ENCODE data around the gene TRIM15. TPM values are rescaled to one million over a fixed set of nuclear protein-coding genes. Genes with fewer than 3 reads are reported as not detected.
"Not testable (repeated sequence)": the region's sequence is repeated elsewhere in the genome, so short reads cannot be mapped to it uniquely, and the experiment has no call there.

TRIM15 gene
- total RNA-seq, 2 experiments from 2014 or later, result not detected

DNA sequence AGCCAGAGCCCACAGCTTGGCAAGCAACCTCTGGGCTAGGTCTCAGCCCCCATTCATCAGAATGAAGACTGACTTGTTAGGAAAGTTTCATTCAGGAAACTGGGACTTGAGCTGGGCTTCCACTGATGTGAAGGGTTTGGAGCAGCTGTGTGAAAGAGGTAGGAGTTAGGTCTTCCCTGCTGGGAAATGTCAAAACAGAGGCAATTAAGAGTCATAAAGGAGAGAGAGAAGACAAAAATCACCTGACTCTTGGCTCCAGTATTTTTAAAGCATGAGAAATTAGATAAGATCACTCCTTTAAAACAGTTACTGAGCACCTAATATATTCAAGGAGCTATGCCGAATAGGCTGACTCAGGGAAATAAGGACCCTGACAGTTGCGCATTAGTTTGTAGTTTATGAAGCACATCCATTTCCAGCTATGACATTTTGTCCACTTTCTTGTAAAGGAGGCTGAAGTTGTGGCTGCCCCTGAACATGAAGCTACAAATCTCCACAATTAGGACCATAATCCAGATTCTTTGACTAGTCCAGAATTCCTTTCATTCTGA is 31.3 kb upstream of the TRIM15 start:
- DNase-seq (no peak), ATAC-seq (no peak)
- peaks cover 76% of the 10 kb centered on the region for H3K27me3 Mint-ChIP-seq
- H3K9me3 Mint-ChIP-seq (ENCODE audit: low read depth), result no peaks in the 10 kb centered on the region
- no peak overlapping the region for H3K4me3 Mint-ChIP-seq
- CTCF ChIA-PET, result interaction anchor here (0.8 to 9.2 kb wide), 18 partner anchors 10 to 307 kb away, joined by 3 to 234 read pairs (median 8); partner anchors contain the start of genes POLR1H, RNF39 and RPP21
- H3K4me1 Mint-ChIP-seq, result peaks cover 25% of the 10 kb centered on the region
- H3K36me3 Mint-ChIP-seq, result no peaks in the 10 kb centered on the region
- H3K27ac Mint-ChIP-seq, result no peak overlapping the region

DNA sequence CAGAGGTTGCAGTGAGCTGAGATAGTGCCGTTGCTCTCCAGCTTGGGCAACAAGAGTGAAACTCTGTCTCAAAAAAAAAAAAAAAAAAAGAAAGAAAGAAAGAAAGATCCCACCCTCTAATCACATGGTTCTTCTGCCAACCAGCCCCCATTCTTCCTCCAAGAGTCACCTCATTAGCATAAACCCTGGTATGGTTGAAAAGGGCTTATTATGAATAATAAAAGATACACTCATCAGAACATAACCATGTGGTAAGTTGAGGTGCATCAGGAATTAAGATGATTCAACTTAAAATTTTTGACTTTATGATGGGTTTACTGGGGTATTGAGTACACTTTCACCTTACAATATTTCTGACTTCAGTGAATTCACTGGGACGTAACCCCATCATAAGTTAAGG is 28.2 kb upstream of the TRIM15 start:
- no peak for ATAC-seq

DNA sequence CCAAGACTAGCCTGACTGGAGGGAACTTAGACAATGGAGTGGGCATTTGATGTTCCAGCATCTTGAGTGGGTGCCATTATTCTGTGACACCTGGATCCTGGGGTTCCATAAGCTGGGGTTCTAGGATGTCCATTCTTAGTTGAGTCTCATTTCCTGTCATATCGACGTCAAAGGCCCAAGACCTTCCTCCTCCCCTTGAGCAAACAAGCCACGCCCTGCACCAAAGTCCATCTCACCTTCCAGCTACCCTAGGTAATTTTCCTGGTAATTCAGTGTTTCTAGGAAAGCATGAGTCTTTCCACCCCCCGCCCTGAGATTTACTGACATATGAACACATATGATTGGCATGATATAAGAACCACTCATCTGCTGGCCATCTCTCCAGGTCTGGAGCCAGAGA is 27.6 kb upstream of the TRIM15 start, which contains the start of gene TRIM40:
Gene TRIM40 (plus strand): TSS at position 384 of the 400 bp plus-strand sequence. CDS start 897 bp downstream, outside the sequence.
- Mint-ChIP-seq H3K9me3 (ENCODE audit: low read depth) (no peaks in the 10 kb centered on the region), H3K27ac (no peak within 1 kb of the TSS), H3K36me3 (no peaks in the 10 kb centered on the region), H3K27me3 (peaks cover 71% of the 10 kb centered on the region), H3K4me3 (no peak within 1 kb of the TSS), H3K4me1 (peaks cover 17% of the 10 kb centered on the region)
- no peak for DNase-seq
- ATAC-seq, result no peak
- CTCF ChIA-PET, result interaction anchor here (1.3 to 9.2 kb wide), 2 partner anchors 32 to 38 kb away, joined by 4 to 234 read pairs; no protein-coding TSS in a partner anchor

More for the DNA sequence above, 28.2 kb upstream of the TRIM15 start:
- no peak for DNase-seq
- CTCF ChIA-PET, result interaction anchor here (1.3 to 9.2 kb wide), 2 partner anchors 31 to 37 kb away, joined by 4 to 234 read pairs; no protein-coding TSS in a partner anchor
- peaks cover 23% of the 10 kb centered on the region for H3K4me1 Mint-ChIP-seq
- H3K27me3 Mint-ChIP-seq, result peaks cover 73% of the 10 kb centered on the region
- no peaks in the 10 kb centered on the region for H3K36me3 Mint-ChIP-seq
- H3K27ac Mint-ChIP-seq, result no peak overlapping the region
- H3K9me3 Mint-ChIP-seq (ENCODE audit: low read depth), result no peaks in the 10 kb centered on the region
- no peak overlapping the region for H3K4me3 Mint-ChIP-seq

DNA sequence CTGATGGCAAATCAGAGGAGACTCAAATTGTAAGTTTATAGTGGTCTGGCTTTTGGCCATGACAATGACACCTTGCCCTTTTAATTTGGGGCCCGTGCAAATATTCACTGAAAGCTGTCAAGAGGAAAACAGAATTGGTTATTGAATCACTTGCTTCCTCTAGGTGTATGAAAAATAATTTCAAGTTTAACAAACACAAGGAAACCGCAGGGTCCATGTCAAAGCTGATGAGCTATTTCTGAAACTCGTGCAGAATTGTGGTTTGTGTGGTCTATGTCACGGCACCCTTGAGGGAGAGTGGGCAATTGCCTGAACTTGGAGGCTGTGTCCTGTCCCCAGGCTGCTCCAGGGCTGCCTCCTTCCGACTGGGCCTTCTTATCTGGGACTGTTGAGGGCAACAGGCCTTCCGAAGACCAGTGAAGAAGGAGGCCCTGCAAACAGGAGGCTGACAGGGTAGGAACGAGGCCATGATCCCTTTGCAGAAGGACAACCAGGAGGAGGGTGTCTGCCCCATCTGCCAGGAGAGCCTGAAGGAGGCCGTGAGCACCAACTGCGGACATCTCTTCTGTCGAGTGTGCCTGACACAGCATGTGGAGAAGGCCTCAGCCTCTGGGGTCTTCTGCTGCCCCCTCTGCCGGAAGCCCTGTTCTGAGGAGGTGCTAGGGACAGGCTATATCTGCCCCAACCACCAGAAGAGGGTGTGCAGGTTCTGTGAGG is 26.6 kb upstream of the TRIM15 start:
- H3K27me3 Mint-ChIP-seq, result peaks cover 71% of the 10 kb centered on the region
- H3K9me3 Mint-ChIP-seq (ENCODE audit: low read depth), result no peaks in the 10 kb centered on the region
- DNase-seq (peak; percentile 48), ATAC-seq (peak; percentile 45)
- H3K36me3 Mint-ChIP-seq, result no peaks in the 10 kb centered on the region
- no peak overlapping the region for H3K27ac Mint-ChIP-seq
- CTCF ChIA-PET, result interaction anchor here (1.2 to 9.2 kb wide), 2 partner anchors 12 to 33 kb away, joined by 3 to 234 read pairs; no protein-coding TSS in a partner anchor
- no peak overlapping the region for H3K4me3 Mint-ChIP-seq
- H3K4me1 Mint-ChIP-seq, result peaks cover 13% of the 10 kb centered on the region

DNA sequence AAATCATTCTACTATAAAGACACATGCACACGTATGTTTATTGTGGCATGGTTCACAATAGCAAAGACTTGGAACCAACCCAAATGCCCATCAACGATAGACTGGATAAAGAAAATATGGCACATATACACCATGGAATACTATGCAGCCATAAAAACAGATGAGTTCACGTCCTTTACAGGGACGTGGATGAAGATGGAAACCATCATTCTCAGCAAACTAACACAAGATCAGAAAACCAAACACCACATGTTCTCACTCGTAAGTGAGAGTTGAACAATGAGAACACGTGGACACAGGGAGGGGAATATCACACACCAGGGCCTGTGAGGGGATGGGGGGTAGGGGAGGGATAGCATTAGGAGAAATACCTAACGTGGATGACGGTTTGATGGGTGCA is 23.1 kb upstream of the TRIM15 start:
- not testable (repeated sequence) for H3K4me3 Mint-ChIP-seq; H3K27ac Mint-ChIP-seq; H3K36me3 Mint-ChIP-seq; H3K9me3 Mint-ChIP-seq (ENCODE audit: low read depth); DNase-seq; ATAC-seq
- CTCF ChIA-PET, result interaction anchor here (1.3 to 4.7 kb wide), 2 partner anchors 8 to 37 kb away, joined by 4 to 30 read pairs; no protein-coding TSS in a partner anchor
- H3K27me3 Mint-ChIP-seq, result peaks cover 76% of the 10 kb centered on the region
- H3K4me1 Mint-ChIP-seq, result peaks cover 13% of the 10 kb centered on the region

DNA sequence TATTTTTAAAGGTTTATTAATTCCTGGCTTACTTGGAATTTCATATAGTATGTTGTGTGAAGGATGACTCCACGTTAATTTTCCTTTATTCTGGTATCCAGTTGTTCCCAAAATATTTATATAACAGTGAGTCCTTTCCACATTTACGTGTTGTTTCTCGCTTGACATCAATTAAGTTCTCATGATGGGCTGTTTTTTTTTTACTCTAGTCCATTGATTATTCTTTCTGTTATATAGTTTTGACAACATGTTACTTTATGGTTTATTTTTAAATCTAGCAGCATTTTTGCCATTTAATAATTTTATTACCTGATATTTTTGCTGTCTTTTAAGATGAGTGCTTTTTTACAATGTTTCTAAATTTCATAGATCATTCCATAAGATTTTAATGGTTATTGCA is 20.7 kb upstream of the TRIM15 start:
- no peak for ATAC-seq
- peaks cover 2% of the 10 kb centered on the region for H3K4me1 Mint-ChIP-seq
- no peak for DNase-seq
- H3K4me3 Mint-ChIP-seq, result no peak overlapping the region
- no peak overlapping the region for H3K27ac Mint-ChIP-seq
- peaks cover 82% of the 10 kb centered on the region for H3K27me3 Mint-ChIP-seq
- CTCF ChIA-PET, result interaction anchor here (1.5 to 4.7 kb wide), 2 partner anchors 10 to 25 kb away, joined by 5 to 30 read pairs; no protein-coding TSS in a partner anchor
- no peaks in the 10 kb centered on the region for H3K36me3 Mint-ChIP-seq
- no peaks in the 10 kb centered on the region for H3K9me3 Mint-ChIP-seq (ENCODE audit: low read depth)

DNA sequence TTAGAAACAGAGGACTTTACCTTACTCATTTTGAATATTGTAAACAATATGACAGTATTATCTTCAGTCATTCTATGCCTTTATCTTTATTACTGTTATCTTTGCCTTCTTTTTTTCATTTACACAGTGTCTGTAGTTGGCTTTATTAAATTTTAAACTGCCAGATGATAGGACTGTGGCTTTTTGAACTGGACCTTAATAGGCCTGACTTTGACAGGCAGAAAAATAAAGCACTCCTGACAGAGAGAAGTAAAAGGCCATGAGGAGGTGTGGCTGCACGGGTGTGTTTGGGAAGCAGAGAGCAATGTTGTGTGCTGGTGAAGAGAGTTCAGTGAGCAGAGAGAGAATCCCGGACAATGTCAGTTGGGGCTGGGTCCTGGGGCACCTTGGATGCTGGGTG is 19.6 kb upstream of the TRIM15 start:
- H3K4me3 Mint-ChIP-seq, result no peak overlapping the region
- H3K27ac Mint-ChIP-seq, result no peak overlapping the region
- DNase-seq, result no peak
- peaks cover 2% of the 10 kb centered on the region for H3K4me1 Mint-ChIP-seq
- ATAC-seq, result no peak
- H3K36me3 Mint-ChIP-seq, result no peaks in the 10 kb centered on the region
- H3K9me3 Mint-ChIP-seq (ENCODE audit: low read depth), result no peaks in the 10 kb centered on the region
- peaks cover 80% of the 10 kb centered on the region for H3K27me3 Mint-ChIP-seq
- CTCF ChIA-PET, result interaction anchor here (1.5 to 4.7 kb wide), 2 partner anchors 12 to 24 kb away, joined by 5 to 30 read pairs; no protein-coding TSS in a partner anchor

DNA sequence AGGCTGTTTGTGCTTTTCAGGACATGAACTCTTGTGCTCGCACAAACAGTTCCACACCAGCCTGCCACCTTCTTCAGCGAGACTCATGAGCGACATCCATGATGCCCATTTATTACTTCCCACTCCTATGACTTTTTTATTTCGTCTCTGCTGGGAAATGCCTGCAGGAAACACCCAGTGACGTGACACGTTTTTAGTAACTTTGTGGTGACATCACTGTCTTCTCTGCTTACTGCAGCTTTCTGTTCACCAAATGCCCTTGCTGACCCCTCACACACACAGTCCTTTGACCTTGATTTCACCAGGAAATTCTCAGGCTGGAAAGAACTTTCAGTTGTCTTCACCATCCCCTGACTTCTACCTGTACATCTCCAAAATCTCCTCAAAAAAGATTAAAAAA is 18.5 kb upstream of the TRIM15 start:
- Mint-ChIP-seq H3K9me3 (ENCODE audit: low read depth) (no peaks in the 10 kb centered on the region), H3K27ac (no peak overlapping the region), H3K36me3 (no peaks in the 10 kb centered on the region), H3K4me3 (no peak overlapping the region), H3K27me3 (peaks cover 72% of the 10 kb centered on the region), H3K4me1 (peaks cover 2% of the 10 kb centered on the region)
- no peak for DNase-seq
- no peak for ATAC-seq
- CTCF ChIA-PET, result interaction anchor here (1.3 to 4.7 kb wide), 2 partner anchors 13 to 18 kb away, joined by 3 to 30 read pairs; no protein-coding TSS in a partner anchor

DNA sequence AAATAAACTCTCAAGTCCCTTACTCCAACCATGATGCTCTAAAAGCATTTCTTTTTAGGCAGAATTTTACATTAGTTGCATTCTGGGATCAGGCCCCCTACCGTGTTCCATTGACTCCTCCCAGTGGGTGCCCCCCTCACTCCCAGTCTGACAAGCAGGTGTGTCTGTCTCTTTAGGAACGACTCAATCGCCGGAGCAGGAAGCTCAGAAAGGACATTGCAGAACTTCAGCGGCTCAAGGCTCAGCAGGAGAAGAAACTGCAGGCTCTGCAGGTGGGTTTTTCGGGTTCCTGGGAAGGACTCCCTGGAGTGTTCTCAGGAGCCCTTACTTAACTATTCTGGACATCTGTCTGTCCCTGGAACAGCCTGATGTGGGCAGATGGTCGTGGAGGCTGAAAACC is 17.5 kb upstream of the TRIM15 start:
- Mint-ChIP-seq H3K27ac (no peak overlapping the region), H3K4me1 (peaks cover 4% of the 10 kb centered on the region), H3K27me3 (peaks cover 72% of the 10 kb centered on the region), H3K9me3 (ENCODE audit: low read depth) (no peaks in the 10 kb centered on the region), H3K36me3 (no peaks in the 10 kb centered on the region), H3K4me3 (no peak overlapping the region)
- DNase-seq, result no peak
- CTCF ChIA-PET, result no interaction called here
- no peak for ATAC-seq

DNA sequence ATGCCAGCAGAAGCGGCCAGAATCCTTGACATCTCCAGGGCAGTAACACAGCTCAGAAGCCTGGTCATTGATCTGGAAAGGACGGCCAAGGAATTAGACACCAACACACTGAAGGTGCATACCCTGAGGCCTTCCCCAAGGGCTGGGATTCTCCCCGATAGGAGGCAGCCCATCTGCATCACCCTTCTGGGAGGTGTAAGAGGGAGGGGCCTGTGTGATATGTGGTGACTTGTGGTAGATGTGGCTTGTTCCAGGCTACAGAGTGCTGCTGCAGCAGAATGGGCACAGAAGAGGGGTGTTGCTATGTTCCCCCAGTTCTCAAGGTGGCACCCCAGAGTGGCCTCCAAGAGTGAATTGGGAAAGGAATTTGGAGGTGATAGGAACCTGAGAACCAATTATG is 16.2 kb upstream of the TRIM15 start:
- H3K4me3 Mint-ChIP-seq, result no peak overlapping the region
- H3K27me3 Mint-ChIP-seq, result peaks cover 60% of the 10 kb centered on the region
- H3K9me3 Mint-ChIP-seq (ENCODE audit: low read depth), result no peaks in the 10 kb centered on the region
- no peak overlapping the region for H3K27ac Mint-ChIP-seq
- no peaks in the 10 kb centered on the region for H3K36me3 Mint-ChIP-seq
- DNase-seq (no peak), ATAC-seq (peak; percentile 36)
- peaks cover 10% of the 10 kb centered on the region for H3K4me1 Mint-ChIP-seq
- CTCF ChIA-PET, result interaction anchor here (0.9 to 2.8 kb wide), 2 partner anchors 15 to 44 kb away, joined by 3 to 9 read pairs; no protein-coding TSS in a partner anchor

DNA sequence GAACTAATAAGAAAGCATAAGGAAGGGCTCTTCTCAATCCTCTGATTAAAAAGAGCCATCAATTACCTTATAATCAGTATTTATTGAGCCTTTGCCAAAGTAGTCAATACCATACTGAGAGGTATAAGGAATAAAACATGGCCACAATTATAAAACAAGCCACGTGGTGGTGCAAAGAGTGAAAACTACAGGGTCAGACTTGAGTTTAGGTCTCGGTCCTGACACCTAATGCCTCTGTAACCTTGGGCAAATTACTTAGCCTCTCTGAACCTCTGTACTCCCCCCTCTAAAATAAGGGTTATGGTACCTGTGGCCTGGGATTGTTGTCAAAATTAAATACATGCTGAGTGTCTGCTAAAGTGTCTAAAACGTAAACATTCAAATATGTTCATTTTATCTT is 14.1 kb upstream of the TRIM15 start:
- H3K36me3 Mint-ChIP-seq, result no peaks in the 10 kb centered on the region
- H3K9me3 Mint-ChIP-seq (ENCODE audit: low read depth), result no peaks in the 10 kb centered on the region
- no peak for ATAC-seq
- peaks cover 10% of the 10 kb centered on the region for H3K4me1 Mint-ChIP-seq
- H3K27me3 Mint-ChIP-seq, result peaks cover 51% of the 10 kb centered on the region
- CTCF ChIA-PET, result interaction anchor here (2.8 kb wide), 1 partner anchor 18 kb away, joined by 9 read pairs; no protein-coding TSS in a partner anchor
- no peak overlapping the region for H3K27ac Mint-ChIP-seq
- DNase-seq, result no peak
- H3K4me3 Mint-ChIP-seq, result no peak overlapping the region

DNA sequence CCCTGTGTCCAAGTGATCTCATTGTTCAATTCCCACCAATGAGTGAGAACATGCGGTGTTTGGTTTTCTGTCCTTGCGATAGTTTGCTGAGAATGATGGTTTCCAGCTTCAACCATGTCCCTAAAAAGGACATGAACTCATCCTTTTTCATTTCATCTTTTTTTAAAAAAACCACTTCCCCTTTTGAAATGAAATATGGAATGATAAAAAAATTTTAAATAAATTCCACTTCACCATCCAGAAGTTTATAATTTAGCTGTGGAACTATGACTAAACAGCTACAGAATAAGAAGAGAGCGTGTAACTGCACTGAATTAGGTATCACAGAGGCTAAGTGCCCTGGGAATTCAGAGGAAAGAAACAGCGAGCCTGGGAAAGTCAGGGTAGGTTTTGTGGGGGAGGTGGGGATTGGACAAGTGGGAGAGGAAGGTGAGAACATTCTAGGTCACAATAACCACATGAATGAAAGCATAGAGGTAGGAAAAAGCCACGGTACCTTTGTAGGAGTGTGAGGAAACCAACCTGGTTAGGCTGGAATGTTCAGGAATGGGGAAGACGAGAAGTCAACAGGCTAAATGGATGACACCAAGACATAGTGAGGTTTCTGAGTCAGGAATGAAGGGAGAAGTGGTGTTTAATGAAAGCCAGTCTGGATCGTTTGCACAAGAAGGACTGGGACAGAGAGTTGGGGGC is 13.3 kb upstream of the TRIM15 start:
- Mint-ChIP-seq H3K27me3 (peaks cover 48% of the 10 kb centered on the region), H3K9me3 (ENCODE audit: low read depth) (no peaks in the 10 kb centered on the region), H3K4me1 (peaks cover 10% of the 10 kb centered on the region), H3K4me3 (no peak overlapping the region), H3K36me3 (no peaks in the 10 kb centered on the region), H3K27ac (no peak overlapping the region)
- CTCF ChIA-PET, result interaction anchor here (2.5 kb wide), 1 partner anchor 19 kb away, joined by 12 read pairs; no protein-coding TSS in a partner anchor
- ATAC-seq (no peak), DNase-seq (no peak)
